Measurements from ENCODE around the gene ZFP36. TPM values are rescaled to one million over a fixed set of nuclear protein-coding genes. Genes with fewer than 3 reads are reported as not detected.
A peak's percentile ranks its signal among the peaks of the same experiment; 100 is the strongest.

ZFP36 gene
- total and polyA plus RNA-seq, 4 donors: 41.2 to 655 (median 172) TPM

DNA sequence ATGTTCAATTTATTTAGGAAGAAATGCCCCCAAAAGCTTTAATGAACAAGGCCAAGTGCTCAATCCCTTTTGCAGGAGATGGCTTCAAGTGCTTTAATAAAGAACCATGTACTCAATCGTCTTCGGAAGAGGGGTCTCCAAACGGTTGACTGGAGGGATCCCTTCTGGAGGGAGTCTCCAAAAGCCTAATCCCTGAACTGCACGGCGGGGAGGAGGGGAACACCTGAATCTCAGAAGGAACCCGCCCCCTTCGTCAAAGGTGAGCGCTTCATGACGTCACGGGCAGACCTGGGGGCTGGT lies 16.2 kb upstream of the ZFP36 start:
- Histone ChIP-seq H3K27me3 (ENCODE audit: control insufficient read depth in 3 of 3, insufficient read depth in 3 of 3, low read length in 2 of 3) (no peaks in the 10 kb centered on the region), H3K4me3 (peak overlapping the region; percentile 67), H3K9ac (ENCODE audit: insufficient read depth in 1 of 2, low read length in 2 of 2) (peak overlapping the region; percentile 74 to 94), H3K36me3 (ENCODE audit: control insufficient read depth in 4 of 4, insufficient read depth in 4 of 4, low read length in 4 of 4) (peaks cover 5 to 46% (median 40%) of the 10 kb centered on the region in 4 donors), H3K4me1 (ENCODE audit: control insufficient read depth in 5 of 5, insufficient read depth in 5 of 5, low read length in 5 of 5) (peaks cover 3 to 16% (median 9%) of the 10 kb centered on the region in 5 donors), H3K27ac (ENCODE audit: low read depth in 1 of 2, low read length in 1 of 2) (peak overlapping the region; percentile 94 to 95), H3K9me3 (ENCODE audit: control insufficient read depth in 4 of 4, insufficient read depth in 3 of 4, low read length in 3 of 4) (no peaks in the 10 kb centered on the region)
- TF ChIP-seq, protein P1, sequence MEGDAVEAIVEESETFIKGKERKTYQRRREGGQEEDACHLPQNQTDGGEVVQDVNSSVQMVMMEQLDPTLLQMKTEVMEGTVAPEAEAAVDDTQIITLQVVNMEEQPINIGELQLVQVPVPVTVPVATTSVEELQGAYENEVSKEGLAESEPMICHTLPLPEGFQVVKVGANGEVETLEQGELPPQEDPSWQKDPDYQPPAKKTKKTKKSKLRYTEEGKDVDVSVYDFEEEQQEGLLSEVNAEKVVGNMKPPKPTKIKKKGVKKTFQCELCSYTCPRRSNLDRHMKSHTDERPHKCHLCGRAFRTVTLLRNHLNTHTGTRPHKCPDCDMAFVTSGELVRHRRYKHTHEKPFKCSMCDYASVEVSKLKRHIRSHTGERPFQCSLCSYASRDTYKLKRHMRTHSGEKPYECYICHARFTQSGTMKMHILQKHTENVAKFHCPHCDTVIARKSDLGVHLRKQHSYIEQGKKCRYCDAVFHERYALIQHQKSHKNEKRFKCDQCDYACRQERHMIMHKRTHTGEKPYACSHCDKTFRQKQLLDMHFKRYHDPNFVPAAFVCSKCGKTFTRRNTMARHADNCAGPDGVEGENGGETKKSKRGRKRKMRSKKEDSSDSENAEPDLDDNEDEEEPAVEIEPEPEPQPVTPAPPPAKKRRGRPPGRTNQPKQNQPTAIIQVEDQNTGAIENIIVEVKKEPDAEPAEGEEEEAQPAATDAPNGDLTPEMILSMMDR (IDR thresholded peaks at IDR 0.05; ENCODE audit: control extremely low read depth, extremely low read depth): no peak
- DNase-seq (no peak), ATAC-seq (ENCODE audit: insufficient read depth, low FRiP score) (peak; percentile 17)
- 0 to 1% methylated on average over 10 of the region's 10 CpGs for WGBS, 2 donors

DNA sequence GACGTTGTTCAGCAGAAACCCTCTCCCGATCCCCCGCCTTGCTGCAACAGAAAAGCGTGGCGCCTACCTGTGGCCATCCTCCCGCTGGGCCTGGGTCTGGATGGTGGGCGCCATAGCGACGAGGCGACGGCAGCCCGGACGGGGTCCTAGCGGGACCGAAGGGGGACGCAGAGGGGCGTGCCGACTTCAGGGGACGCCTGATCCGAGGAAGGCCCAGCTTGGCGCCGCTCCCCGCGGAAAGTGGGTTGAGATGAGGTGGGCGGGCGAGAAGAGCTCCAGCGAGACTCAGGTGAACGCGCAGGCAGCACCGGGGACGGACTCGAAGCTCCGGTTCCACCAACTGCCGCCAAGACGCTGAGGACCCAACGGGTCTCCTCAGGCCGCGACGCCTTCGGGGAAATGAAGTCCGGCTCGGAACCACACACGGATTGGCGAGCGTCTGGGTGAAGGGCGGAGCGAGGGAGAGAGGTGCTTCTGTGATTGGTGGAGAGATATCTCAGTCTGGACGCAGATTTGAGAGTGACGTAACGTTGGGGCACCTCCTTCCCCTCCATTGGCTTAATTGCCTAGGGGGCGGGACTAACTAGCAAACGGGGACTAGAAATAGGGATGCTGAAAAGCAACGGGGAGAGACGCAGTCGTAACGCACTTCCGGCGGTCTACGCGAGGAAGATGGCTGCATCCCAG lies 15.8 kb upstream of the ZFP36 start, which contains the start of the genes MED29 and PAF1:
Gene MED29, plus strand, starts transcription at position 628 of the 687 bp plus-strand sequence. Its CDS starts 45 bp downstream, at position 673.
Gene PAF1, minus strand, starts transcription at position 356 of the 687 bp plus-strand sequence. Its CDS starts 242 bp downstream, at position 114.
- Histone ChIP-seq H3K9ac (ENCODE audit: insufficient read depth in 1 of 2, low read length in 2 of 2) (peak within 1 kb of the TSS; percentile 74 to 94), H3K4me3 (peak within 1 kb of the TSS; percentile 82), H3K27me3 (ENCODE audit: control insufficient read depth in 3 of 3, insufficient read depth in 3 of 3, low read length in 2 of 3) (no peaks in the 10 kb centered on the region), H3K27ac (ENCODE audit: low read depth in 1 of 2, low read length in 1 of 2) (peak within 1 kb of the TSS; percentile 94 to 95), H3K4me1 (ENCODE audit: control insufficient read depth in 5 of 5, insufficient read depth in 5 of 5, low read length in 5 of 5) (peaks cover 3 to 16% (median 9%) of the 10 kb centered on the region in 5 donors), H3K36me3 (ENCODE audit: control insufficient read depth in 4 of 4, insufficient read depth in 4 of 4, low read length in 4 of 4) (peaks cover 2 to 48% (median 37%) of the 10 kb centered on the region in 4 donors), H3K9me3 (ENCODE audit: control insufficient read depth in 4 of 4, insufficient read depth in 3 of 4, low read length in 3 of 4) (no peaks in the 10 kb centered on the region)
- 0% methylated on average over 60 of the region's 60 CpGs for WGBS, 2 donors
- TF ChIP-seq, protein P1 (IDR thresholded peaks at IDR 0.05; ENCODE audit: control extremely low read depth, extremely low read depth): no peak
- peak; percentile 96 for ATAC-seq (ENCODE audit: insufficient read depth, low FRiP score)
- DNase-seq: peak; percentile 99 to 100 (median 100)

DNA sequence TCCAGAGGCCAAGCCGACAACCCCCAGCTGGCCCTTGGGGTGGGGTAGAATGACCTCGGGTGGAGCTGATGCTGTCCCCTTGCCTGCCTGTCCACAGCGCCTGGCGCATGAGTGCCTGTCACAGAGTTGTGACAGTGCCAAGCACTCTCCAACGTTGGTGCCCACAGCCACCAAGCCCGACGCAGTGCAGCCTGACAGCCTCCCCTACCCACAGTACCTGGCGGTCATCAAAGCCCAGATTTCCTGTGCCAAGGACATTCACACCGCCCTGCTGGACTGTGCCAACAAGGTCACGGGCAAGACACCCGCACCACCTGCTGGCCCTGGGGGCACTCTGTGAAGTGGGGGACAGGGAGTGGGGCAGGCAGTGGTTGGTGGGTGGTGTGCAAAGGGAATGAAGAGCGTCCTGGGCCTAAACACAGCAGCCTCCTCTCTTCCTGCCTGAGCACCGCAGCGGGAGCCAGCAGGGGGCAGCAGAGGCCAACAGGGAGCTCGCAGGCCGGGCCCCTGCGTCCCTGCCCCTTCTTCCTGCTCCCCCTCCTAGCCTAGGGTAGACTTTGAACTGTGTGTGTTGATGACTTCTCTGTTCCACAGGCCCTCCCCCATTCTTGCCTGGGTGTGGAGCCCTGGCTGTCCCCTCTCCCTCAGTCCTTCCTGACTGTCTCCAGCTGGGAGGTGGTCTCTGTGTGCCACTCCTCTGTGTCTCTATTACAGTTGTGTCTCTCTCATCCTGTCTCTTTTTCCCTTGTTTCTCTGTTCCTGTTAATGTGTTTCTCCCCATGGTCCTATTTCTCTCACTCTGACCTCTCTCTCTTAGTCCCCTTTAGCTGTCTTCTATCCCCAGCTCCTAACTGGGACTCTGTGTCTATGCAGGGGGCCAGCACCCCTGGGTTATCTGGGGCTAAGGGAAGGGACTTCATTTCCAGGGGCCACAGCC lies 9.0 kb upstream of the ZFP36 start:
- peaks cover 0 to 29% (median 9%) of the 10 kb centered on the region in 5 donors for H3K4me1 ChIP-seq (ENCODE audit: control insufficient read depth in 5 of 5, insufficient read depth in 5 of 5, low read length in 5 of 5)
- WGBS, 2 donors: 30 to 41% methylated on average over 15 to 17 of the region's 17 CpGs
- no peak overlapping the region for H3K9ac ChIP-seq (ENCODE audit: insufficient read depth in 1 of 2, low read length in 2 of 2)

More for the DNA sequence above, 9.0 kb upstream of the ZFP36 start:
- H3K27me3 ChIP-seq (ENCODE audit: control insufficient read depth in 3 of 3, insufficient read depth in 3 of 3, low read length in 2 of 3): no peaks in the 10 kb centered on the region
- H3K4me3 ChIP-seq: peak overlapping the region; percentile 10
- peaks cover 0 to 17% (median 14%) of the 10 kb centered on the region in 4 donors for H3K36me3 ChIP-seq (ENCODE audit: control insufficient read depth in 4 of 4, insufficient read depth in 4 of 4, low read length in 4 of 4)
- TF ChIP-seq, protein P1 (IDR thresholded peaks at IDR 0.05; ENCODE audit: control extremely low read depth, extremely low read depth): peak; percentile 96
- H3K9me3 ChIP-seq (ENCODE audit: control insufficient read depth in 4 of 4, insufficient read depth in 3 of 4, low read length in 3 of 4): no peaks in the 10 kb centered on the region
- ATAC-seq (ENCODE audit: insufficient read depth, low FRiP score) (peak; percentile 75), DNase-seq (peak; percentile 85 to 89 (median 88))
- H3K27ac ChIP-seq (ENCODE audit: low read depth in 1 of 2, low read length in 1 of 2): peak overlapping the region; percentile 29 to 97
